HEK293T (cell line): ENCODE data around the gene MBD3L2B.

ENCODE experiments used
- ARNT ChIP-seq: fragments of 450-650 bp; IDR thresholded peaks from 2 replicates; pipeline ENCODE4 v1.6.1; 2017; ENCODE audit warnings: mild to moderate bottlenecking
- ELF4 ChIP-seq: fragments of 450-650 bp; IDR thresholded peaks from 2 replicates; pipeline ENCODE4 v1.6.1; 2017; ENCODE audit warnings: antibody characterized with exemption
- FOXA1 ChIP-seq: fragments of 450-650 bp; IDR thresholded peaks from 2 replicates; pipeline ENCODE4 v1.6.1; 2016; ENCODE audit warnings: mild to moderate bottlenecking
- L3MBTL2 ChIP-seq: fragments of 450-650 bp; conservative IDR thresholded peaks from 2 replicates; pipeline ENCODE4 v1.6.1; 2016; ENCODE audit warnings: mild to moderate bottlenecking
- SP1 ChIP-seq: fragments of 450-650 bp; IDR thresholded peaks from 2 replicates; pipeline ENCODE4 v1.6.1; 2017
- SUZ12 ChIP-seq: fragments of 450-650 bp; IDR thresholded peaks from 2 replicates; pipeline ENCODE4 v1.6.1; 2016; ENCODE audit warnings: mild to moderate bottlenecking
- TARDBP ChIP-seq: fragments of 450-650 bp; IDR thresholded peaks from 2 replicates; pipeline ENCODE4 v1.6.1; 2016
- ZNF384 ChIP-seq: fragments of 450-650 bp; IDR thresholded peaks from 2 replicates; pipeline ENCODE4 v1.6.1; 2016

GRCh38 chr19:6988257-6988656 lies 33.0 kb downstream of the MBD3L2B start:
- TF ChIP-seq SUZ12 (no peak), FOXA1 (no peak), TARDBP (no peak), SP1 (no peak), ELF4 (no peak), L3MBTL2 (no peak), ARNT (no peak), ZNF384 (no peak)
